Measurements from ENCODE around the gene IDE.

DNA sequence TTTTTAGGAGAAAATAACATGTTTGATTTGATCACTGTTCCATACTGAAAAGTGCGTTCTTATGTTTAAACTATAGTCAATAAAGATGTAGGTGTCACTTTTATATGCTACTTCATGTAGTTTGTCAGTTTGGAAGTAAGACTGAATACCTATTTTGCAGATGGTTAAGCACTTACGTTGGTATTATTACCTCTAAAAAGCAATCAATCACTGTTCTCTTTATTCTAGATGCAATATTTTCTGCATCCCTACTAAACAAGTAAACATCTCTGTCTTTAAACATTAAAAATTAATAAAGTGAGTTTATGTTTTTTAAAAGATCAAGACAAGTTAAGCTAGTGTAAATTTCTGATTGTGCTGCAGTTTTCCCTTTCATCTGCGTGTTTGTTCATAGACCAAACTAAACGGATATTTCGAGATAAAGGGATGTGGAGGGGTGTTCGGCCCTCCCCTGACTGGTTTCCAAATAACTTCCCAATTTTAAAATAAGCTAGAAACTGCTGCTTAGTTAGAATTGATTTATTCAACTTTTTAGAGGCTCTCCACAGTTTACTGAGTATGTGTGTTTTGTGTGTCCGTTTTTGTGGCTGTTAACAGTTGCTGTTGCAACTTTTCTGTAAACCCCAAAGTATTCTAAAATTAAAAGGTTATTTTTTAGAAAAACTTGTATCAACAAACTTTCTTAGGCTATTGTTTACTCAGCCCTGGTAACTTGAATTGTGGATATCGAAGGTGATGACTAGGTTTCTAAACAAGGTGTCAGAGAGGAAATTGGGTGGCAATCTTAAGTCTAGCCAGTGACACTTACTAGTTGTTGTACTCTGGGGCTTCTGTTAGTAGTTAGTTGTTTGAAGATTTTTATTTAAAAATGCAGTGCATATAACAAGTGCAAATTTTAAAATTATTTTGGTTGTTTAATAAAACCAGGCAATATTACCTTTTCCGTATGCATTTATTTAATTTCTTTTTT, 20.0 kb upstream of the IDE start:
- TF ChIP-seq, protein P1, sequence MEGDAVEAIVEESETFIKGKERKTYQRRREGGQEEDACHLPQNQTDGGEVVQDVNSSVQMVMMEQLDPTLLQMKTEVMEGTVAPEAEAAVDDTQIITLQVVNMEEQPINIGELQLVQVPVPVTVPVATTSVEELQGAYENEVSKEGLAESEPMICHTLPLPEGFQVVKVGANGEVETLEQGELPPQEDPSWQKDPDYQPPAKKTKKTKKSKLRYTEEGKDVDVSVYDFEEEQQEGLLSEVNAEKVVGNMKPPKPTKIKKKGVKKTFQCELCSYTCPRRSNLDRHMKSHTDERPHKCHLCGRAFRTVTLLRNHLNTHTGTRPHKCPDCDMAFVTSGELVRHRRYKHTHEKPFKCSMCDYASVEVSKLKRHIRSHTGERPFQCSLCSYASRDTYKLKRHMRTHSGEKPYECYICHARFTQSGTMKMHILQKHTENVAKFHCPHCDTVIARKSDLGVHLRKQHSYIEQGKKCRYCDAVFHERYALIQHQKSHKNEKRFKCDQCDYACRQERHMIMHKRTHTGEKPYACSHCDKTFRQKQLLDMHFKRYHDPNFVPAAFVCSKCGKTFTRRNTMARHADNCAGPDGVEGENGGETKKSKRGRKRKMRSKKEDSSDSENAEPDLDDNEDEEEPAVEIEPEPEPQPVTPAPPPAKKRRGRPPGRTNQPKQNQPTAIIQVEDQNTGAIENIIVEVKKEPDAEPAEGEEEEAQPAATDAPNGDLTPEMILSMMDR (IDR thresholded peaks at IDR 0.05; ENCODE audit: borderline replicate concordance, extremely low read depth, low read length, poor library complexity, severe bottlenecking): no peak
- TF ChIP-seq EZH2 (IDR thresholded peaks at IDR 0.05; ENCODE audit: borderline replicate concordance, low read depth, low read length, severe bottlenecking): no peak

All from DND-41 (cell line).